Uterus (tissue), 2 donors: ENCODE data around the gene PCIF1.

Experiments
- POLR2A ChIP-seq, 2 donors: fragments of 450-650 bp; IDR thresholded peaks; one replicate each; pipeline ENCODE4 v1.6.1; 2016; ENCODE audit warnings: antibody characterized with exemption in 2 of 2, mild to moderate bottlenecking in 1 of 2, moderate library complexity in 1 of 2
- TF ChIP-seq, protein P1 (sequence below), 4 experiments: fragments of 200-600 bp in 2 of 4; fragments of 450-650 bp in 2 of 4; sonication (generic) in 2 of 4; IDR thresholded peaks; one replicate each; pipeline ENCODE4 v1.5.1; 2016 to 2019; ENCODE audit warnings: antibody characterized with exemption in 4 of 4, mild to moderate bottlenecking in 2 of 4, moderate library complexity in 1 of 4

GRCh38 chr20:45934046-45934585 is 367 bp upstream of the PCIF1 start:
- TF ChIP-seq, protein P1, sequence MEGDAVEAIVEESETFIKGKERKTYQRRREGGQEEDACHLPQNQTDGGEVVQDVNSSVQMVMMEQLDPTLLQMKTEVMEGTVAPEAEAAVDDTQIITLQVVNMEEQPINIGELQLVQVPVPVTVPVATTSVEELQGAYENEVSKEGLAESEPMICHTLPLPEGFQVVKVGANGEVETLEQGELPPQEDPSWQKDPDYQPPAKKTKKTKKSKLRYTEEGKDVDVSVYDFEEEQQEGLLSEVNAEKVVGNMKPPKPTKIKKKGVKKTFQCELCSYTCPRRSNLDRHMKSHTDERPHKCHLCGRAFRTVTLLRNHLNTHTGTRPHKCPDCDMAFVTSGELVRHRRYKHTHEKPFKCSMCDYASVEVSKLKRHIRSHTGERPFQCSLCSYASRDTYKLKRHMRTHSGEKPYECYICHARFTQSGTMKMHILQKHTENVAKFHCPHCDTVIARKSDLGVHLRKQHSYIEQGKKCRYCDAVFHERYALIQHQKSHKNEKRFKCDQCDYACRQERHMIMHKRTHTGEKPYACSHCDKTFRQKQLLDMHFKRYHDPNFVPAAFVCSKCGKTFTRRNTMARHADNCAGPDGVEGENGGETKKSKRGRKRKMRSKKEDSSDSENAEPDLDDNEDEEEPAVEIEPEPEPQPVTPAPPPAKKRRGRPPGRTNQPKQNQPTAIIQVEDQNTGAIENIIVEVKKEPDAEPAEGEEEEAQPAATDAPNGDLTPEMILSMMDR (IDR thresholded peaks at IDR 0.05), result no peak
- TF ChIP-seq POLR2A (IDR thresholded peaks at IDR 0.05), result no peak
